ENCODE results near the gene BBS12.

BBS12 gene

GRCh38 chr4:122765692-122766352 is 33.3 kb downstream of the BBS12 start:
- H3K36me3 ChIP-seq (ENCODE audit: insufficient read depth, low read length) = no peaks in the 10 kb centered on the region; the same call in 1 of the 2 replicates
- no peak overlapping the region for H2AFZ ChIP-seq (ENCODE audit: low read length, unreplicated experiment)
- peak overlapping the region; percentile 94 for H3K27ac ChIP-seq (ENCODE audit: low read depth, low read length)
- peak overlapping the region; percentile 59; the same call in 1 of the 2 replicates for H3K4me3 ChIP-seq (ENCODE audit: low read depth, low read length)
- peaks cover 41% of the 10 kb centered on the region for H3K4me1 ChIP-seq (ENCODE audit: control insufficient read depth, insufficient read depth, low read length, unreplicated experiment)
- no peaks in the 10 kb centered on the region for H3K79me2 ChIP-seq (ENCODE audit: control insufficient read depth, insufficient read depth, low read length, unreplicated experiment)
- no peaks in the 10 kb centered on the region for H3K27me3 ChIP-seq (ENCODE audit: insufficient read depth, low read length)

- Histone ChIP-seq H3K27me3 (ENCODE audit: insufficient read depth, low read length) (no peaks in the 10 kb centered on the region), H3K4me3 (ENCODE audit: low read depth, low read length) (no peak overlapping the region), H3K36me3 (ENCODE audit: insufficient read depth, low read length) (no peaks in the 10 kb centered on the region; the same call in 1 of the 2 replicates), H2AFZ (ENCODE audit: low read length, unreplicated experiment) (no peak overlapping the region), H3K4me1 (ENCODE audit: control insufficient read depth, insufficient read depth, low read length, unreplicated experiment) (peaks cover 41% of the 10 kb centered on the region), H3K27ac (ENCODE audit: low read depth, low read length) (peak overlapping the region; percentile 94), H3K79me2 (ENCODE audit: control insufficient read depth, insufficient read depth, low read length, unreplicated experiment) (no peaks in the 10 kb centered on the region)
These were observed 33.8 kb downstream of the BBS12 start for GRCh38 chr4:122766353-122766705.

GRCh38 chr4:122766950-122767349 is 34.4 kb downstream of the BBS12 start:
- no peaks in the 10 kb centered on the region for H3K27me3 ChIP-seq (ENCODE audit: insufficient read depth, low read length)
- H2AFZ ChIP-seq (ENCODE audit: low read length, unreplicated experiment) = no peak overlapping the region
- H3K4me3 ChIP-seq (ENCODE audit: low read depth, low read length) = no peak overlapping the region
- peaks cover 47% of the 10 kb centered on the region for H3K4me1 ChIP-seq (ENCODE audit: control insufficient read depth, insufficient read depth, low read length, unreplicated experiment)
- H3K36me3 ChIP-seq (ENCODE audit: insufficient read depth, low read length) = no peaks in the 10 kb centered on the region; the same call in 1 of the 2 replicates
- H3K27ac ChIP-seq (ENCODE audit: low read depth, low read length) = no peak overlapping the region
- H3K79me2 ChIP-seq (ENCODE audit: control insufficient read depth, insufficient read depth, low read length, unreplicated experiment) = no peaks in the 10 kb centered on the region

GRCh38 chr4:122771724-122772123 is 39.2 kb downstream of the BBS12 start:
- Histone ChIP-seq H3K27ac (ENCODE audit: low read depth, low read length) (peak overlapping the region; percentile 71), H3K36me3 (ENCODE audit: insufficient read depth, low read length) (no peaks in the 10 kb centered on the region), H2AFZ (ENCODE audit: low read length, unreplicated experiment) (peak overlapping the region; percentile 61), H3K79me2 (ENCODE audit: control insufficient read depth, insufficient read depth, low read length, unreplicated experiment) (no peaks in the 10 kb centered on the region), H3K4me1 (ENCODE audit: control insufficient read depth, insufficient read depth, low read length, unreplicated experiment) (peaks cover 34% of the 10 kb centered on the region), H3K27me3 (ENCODE audit: insufficient read depth, low read length) (no peaks in the 10 kb centered on the region), H3K4me3 (ENCODE audit: low read depth, low read length) (no peak overlapping the region)

- Histone ChIP-seq H3K36me3 (ENCODE audit: insufficient read depth, low read length) (no peaks in the 10 kb centered on the region), H3K79me2 (ENCODE audit: control insufficient read depth, insufficient read depth, low read length, unreplicated experiment) (no peaks in the 10 kb centered on the region), H3K4me1 (ENCODE audit: control insufficient read depth, insufficient read depth, low read length, unreplicated experiment) (peaks cover 34% of the 10 kb centered on the region), H3K27ac (ENCODE audit: low read depth, low read length) (peak overlapping the region; percentile 71), H2AFZ (ENCODE audit: low read length, unreplicated experiment) (peak overlapping the region; percentile 11), H3K27me3 (ENCODE audit: insufficient read depth, low read length) (no peaks in the 10 kb centered on the region), H3K4me3 (ENCODE audit: low read depth, low read length) (no peak overlapping the region)
These were observed 39.8 kb downstream of the BBS12 start for GRCh38 chr4:122772311-122772710.

DNA sequence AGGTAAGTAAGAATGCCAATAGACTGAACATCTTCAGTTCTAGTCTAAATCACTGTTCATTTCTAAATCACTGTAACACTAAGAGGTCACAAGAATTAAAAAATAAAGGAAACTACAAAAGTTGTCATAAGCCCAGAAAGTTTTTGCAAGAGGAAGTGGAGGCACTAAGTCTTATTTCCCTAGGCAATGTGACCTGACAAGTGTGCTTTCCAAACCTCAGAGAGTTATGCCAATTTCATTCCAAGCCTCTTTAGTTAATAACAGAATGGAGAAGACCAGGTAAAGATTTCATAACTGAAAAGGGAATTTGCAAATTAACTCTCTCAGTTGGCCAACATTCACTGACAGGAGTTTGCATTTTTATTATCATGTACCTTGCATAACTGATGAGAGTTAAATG is 40.5 kb downstream of the BBS12 start:
- Histone ChIP-seq H3K79me2 (ENCODE audit: control insufficient read depth, insufficient read depth, low read length, unreplicated experiment) (no peaks in the 10 kb centered on the region), H3K36me3 (ENCODE audit: insufficient read depth, low read length) (no peaks in the 10 kb centered on the region), H2AFZ (ENCODE audit: low read length, unreplicated experiment) (peak overlapping the region; percentile 11), H3K4me3 (ENCODE audit: low read depth, low read length) (no peak overlapping the region), H3K27ac (ENCODE audit: low read depth, low read length) (peak overlapping the region; percentile 71), H3K27me3 (ENCODE audit: insufficient read depth, low read length) (no peaks in the 10 kb centered on the region), H3K4me1 (ENCODE audit: control insufficient read depth, insufficient read depth, low read length, unreplicated experiment) (peaks cover 40% of the 10 kb centered on the region)

DNA sequence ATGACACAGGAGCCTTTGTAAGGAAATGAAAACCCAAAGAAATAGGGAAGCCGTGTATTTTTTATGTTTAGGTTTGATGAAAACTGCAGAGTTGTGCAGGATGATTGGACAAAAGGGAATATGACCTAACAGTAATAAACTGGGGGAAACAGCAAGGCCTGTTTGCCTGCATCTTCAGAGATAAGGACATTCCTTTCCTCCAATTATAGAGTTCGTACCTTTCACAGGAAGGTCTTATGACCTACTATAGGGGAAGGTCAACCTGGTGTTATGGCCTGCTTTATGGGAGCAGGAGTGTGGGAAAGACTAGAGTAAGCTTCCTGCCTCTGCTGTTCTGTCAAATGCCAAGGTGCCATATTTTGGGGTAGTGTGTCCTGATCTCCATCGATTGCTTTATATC is 42.5 kb downstream of the BBS12 start:
- no peak overlapping the region for H3K4me3 ChIP-seq (ENCODE audit: low read depth, low read length)
- H2AFZ ChIP-seq (ENCODE audit: low read length, unreplicated experiment) = no peak overlapping the region
- H3K36me3 ChIP-seq (ENCODE audit: insufficient read depth, low read length) = no peaks in the 10 kb centered on the region
- no peaks in the 10 kb centered on the region for H3K27me3 ChIP-seq (ENCODE audit: insufficient read depth, low read length)
- H3K79me2 ChIP-seq (ENCODE audit: control insufficient read depth, insufficient read depth, low read length, unreplicated experiment) = no peaks in the 10 kb centered on the region
- H3K27ac ChIP-seq (ENCODE audit: low read depth, low read length) = no peak overlapping the region
- H3K4me1 ChIP-seq (ENCODE audit: control insufficient read depth, insufficient read depth, low read length, unreplicated experiment) = peaks cover 48% of the 10 kb centered on the region

- Histone ChIP-seq H3K4me1 (ENCODE audit: control insufficient read depth, insufficient read depth, low read length, unreplicated experiment) (peaks cover 49% of the 10 kb centered on the region), H3K79me2 (ENCODE audit: control insufficient read depth, insufficient read depth, low read length, unreplicated experiment) (no peaks in the 10 kb centered on the region), H3K27me3 (ENCODE audit: insufficient read depth, low read length) (no peaks in the 10 kb centered on the region), H3K4me3 (ENCODE audit: low read depth, low read length) (no peak overlapping the region), H3K27ac (ENCODE audit: low read depth, low read length) (peak overlapping the region; percentile 44), H2AFZ (ENCODE audit: low read length, unreplicated experiment) (peak overlapping the region; percentile 63), H3K36me3 (ENCODE audit: insufficient read depth, low read length) (no peaks in the 10 kb centered on the region)
These were observed 43.7 kb downstream of the BBS12 start for GRCh38 chr4:122775987-122776836.

DNA sequence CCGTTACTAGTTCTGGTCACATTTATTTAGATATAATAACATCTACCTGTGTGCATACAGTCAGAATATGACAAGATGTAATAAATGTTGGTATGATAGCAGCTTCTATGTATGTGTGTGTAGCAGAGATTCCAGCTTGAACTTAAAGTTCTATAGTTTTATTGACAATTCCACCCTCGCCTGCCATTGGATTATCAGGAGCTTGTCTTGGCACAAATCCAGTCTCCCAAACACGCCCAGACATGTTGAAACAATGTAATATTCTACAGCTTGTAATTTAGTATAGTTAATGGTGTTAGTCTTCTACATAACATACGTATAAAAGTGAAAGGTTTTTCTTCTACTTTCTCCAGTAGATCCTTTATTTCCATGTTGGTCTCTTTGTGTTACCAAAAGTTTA is 44.4 kb downstream of the BBS12 start:
- no peaks in the 10 kb centered on the region for H3K27me3 ChIP-seq (ENCODE audit: insufficient read depth, low read length)
- peak overlapping the region; percentile 44 for H3K27ac ChIP-seq (ENCODE audit: low read depth, low read length)
- peak overlapping the region; percentile 63 for H2AFZ ChIP-seq (ENCODE audit: low read length, unreplicated experiment)
- H3K4me3 ChIP-seq (ENCODE audit: low read depth, low read length) = no peak overlapping the region
- H3K4me1 ChIP-seq (ENCODE audit: control insufficient read depth, insufficient read depth, low read length, unreplicated experiment) = peaks cover 50% of the 10 kb centered on the region
- H3K79me2 ChIP-seq (ENCODE audit: control insufficient read depth, insufficient read depth, low read length, unreplicated experiment) = no peaks in the 10 kb centered on the region
- no peaks in the 10 kb centered on the region for H3K36me3 ChIP-seq (ENCODE audit: insufficient read depth, low read length)

DNA sequence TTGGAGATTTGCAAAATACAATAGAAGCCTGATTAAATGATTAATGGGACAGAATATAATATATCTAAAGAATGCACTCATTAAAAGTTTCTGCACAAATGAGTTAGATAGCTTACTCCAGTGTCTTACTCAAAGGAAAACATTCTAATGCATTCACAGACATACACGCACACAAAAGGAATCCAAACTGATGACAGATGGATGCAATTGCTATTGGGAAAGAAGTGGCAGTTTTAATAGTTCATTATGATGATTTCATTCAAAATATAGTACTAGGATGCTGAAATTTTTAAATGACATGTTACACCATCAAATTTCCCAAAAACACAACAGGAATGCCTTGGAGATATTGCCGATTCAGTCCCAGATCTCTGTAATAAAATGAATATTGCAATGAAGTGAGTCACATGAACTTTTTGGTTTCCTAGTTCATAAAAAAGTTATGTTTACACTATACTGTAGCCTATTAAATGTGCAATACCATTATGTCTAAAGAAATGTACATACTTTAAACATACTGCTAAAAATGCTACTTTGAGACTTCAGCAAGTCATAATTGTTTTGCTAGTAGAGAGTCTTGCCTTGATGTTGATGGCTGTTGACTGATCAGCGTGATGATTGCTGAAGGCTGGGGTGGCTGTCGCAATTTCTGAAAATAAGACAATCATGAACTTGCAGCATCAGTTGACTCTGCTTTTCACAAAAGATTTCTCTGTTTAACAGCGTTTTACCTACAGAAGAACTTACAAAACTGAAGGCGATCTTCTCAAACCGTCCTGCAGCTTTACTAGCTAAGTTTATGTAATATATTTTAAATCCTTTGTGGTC is 45.6 kb downstream of the BBS12 start:
- peaks cover 50% of the 10 kb centered on the region for H3K4me1 ChIP-seq (ENCODE audit: control insufficient read depth, insufficient read depth, low read length, unreplicated experiment)
- H3K4me3 ChIP-seq (ENCODE audit: low read depth, low read length) = peak overlapping the region; percentile 21; the same call in 1 of the 2 replicates
- no peaks in the 10 kb centered on the region for H3K79me2 ChIP-seq (ENCODE audit: control insufficient read depth, insufficient read depth, low read length, unreplicated experiment)
- peak overlapping the region; percentile 15 for H2AFZ ChIP-seq (ENCODE audit: low read length, unreplicated experiment)
- peak overlapping the region; percentile 82 for H3K27ac ChIP-seq (ENCODE audit: low read depth, low read length)
- H3K36me3 ChIP-seq (ENCODE audit: insufficient read depth, low read length) = no peaks in the 10 kb centered on the region
- H3K27me3 ChIP-seq (ENCODE audit: insufficient read depth, low read length) = no peaks in the 10 kb centered on the region
